ENCODE measurements around the gene MEMO1.

DNA sequence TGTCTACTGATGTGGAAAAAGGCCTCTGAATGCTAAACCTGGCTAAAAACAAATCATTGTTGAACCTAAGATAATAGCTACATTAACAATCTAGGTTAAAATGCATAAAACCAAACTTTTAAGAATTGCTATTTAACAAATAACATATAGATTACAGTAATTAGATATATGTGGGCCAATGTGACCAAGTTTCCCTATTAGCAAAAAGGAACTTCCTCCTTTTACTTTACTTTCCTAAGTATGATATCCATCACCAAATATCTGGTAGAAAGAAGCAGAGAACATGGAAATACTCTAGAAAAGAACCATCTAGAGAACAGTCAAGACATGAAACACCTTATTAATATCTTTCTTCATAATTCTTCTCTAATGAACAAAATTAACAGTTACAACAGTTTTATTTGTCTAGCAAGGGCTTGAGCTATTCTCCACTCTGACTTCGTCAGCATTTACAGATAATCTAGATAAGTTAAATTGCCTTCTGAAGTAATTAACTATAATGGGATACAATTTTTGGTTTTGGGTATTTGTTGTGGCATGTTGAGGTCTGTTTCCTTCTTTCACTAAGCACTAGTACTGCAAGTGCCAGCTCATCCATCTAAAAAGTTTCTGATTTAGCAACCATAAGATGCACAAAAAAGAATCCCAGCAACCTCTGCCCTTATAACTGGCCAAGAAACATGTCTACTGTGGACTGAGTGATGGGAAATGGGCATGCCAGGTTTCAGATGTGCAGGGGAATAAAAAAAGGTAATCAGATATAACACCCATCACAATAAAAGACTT is 53.3 kb downstream of the MEMO1 start:
- TF ChIP-seq RAD21 (IDR thresholded peaks at IDR 0.05; ENCODE audit: low read length) (no peak), MAZ (IDR thresholded peaks at IDR 0.05; ENCODE audit: borderline replicate concordance, low read depth, low read length) (no peak), MXI1 (IDR thresholded peaks at IDR 0.05; ENCODE audit: borderline replicate concordance, low read depth, low read length) (no peak), CEBPB (IDR thresholded peaks at IDR 0.05; ENCODE audit: low read depth, low read length) (no peak), FOS (IDR thresholded peaks at IDR 0.05; ENCODE audit: low read depth, low read length) (no peak), SMC3 (IDR thresholded peaks at IDR 0.05; ENCODE audit: low read depth, low read length) (no peak), RCOR1 (IDR thresholded peaks at IDR 0.05; ENCODE audit: insufficient replicate concordance, low read length) (no peak), POLR2A (IDR thresholded peaks at IDR 0.05; ENCODE audit: low read depth, low read length) (no peak), RFX5 (IDR thresholded peaks at IDR 0.05; ENCODE audit: low read depth, low read length) (no peak)
- TF ChIP-seq, protein P1, sequence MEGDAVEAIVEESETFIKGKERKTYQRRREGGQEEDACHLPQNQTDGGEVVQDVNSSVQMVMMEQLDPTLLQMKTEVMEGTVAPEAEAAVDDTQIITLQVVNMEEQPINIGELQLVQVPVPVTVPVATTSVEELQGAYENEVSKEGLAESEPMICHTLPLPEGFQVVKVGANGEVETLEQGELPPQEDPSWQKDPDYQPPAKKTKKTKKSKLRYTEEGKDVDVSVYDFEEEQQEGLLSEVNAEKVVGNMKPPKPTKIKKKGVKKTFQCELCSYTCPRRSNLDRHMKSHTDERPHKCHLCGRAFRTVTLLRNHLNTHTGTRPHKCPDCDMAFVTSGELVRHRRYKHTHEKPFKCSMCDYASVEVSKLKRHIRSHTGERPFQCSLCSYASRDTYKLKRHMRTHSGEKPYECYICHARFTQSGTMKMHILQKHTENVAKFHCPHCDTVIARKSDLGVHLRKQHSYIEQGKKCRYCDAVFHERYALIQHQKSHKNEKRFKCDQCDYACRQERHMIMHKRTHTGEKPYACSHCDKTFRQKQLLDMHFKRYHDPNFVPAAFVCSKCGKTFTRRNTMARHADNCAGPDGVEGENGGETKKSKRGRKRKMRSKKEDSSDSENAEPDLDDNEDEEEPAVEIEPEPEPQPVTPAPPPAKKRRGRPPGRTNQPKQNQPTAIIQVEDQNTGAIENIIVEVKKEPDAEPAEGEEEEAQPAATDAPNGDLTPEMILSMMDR (conservative IDR thresholded peaks at IDR 0.05; ENCODE audit: low read depth, low read length) = no peak
- TF ChIP-seq, protein P2, sequence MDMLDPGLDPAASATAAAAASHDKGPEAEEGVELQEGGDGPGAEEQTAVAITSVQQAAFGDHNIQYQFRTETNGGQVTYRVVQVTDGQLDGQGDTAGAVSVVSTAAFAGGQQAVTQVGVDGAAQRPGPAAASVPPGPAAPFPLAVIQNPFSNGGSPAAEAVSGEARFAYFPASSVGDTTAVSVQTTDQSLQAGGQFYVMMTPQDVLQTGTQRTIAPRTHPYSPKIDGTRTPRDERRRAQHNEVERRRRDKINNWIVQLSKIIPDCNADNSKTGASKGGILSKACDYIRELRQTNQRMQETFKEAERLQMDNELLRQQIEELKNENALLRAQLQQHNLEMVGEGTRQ (IDR thresholded peaks at IDR 0.05; ENCODE audit: low read depth, low read length) = no peak

All from IMR-90 (cell line).